Measurements from ENCODE around the gene B4GALNT1.
A peak's percentile ranks its signal among the peaks of the same experiment; 100 is the strongest.

The B4GALNT1 gene

GRCh38 chr12:57586128-57586527 lies 46.9 kb downstream of the B4GALNT1 start:
- no peak for DNase-seq (ENCODE audit: low read depth in 2 of 2)

GRCh38 chr12:57585156-57585555 lies 47.8 kb downstream of the B4GALNT1 start:
- DNase-seq (ENCODE audit: low read depth in 2 of 2), result no peak

- no peak for DNase-seq (ENCODE audit: low read depth in 2 of 2)
These were observed 48.3 kb downstream of the B4GALNT1 start for GRCh38 chr12:57584690-57585089.

GRCh38 chr12:57584050-57584449 lies 49.0 kb downstream of the B4GALNT1 start:
- no peak for DNase-seq (ENCODE audit: low read depth in 2 of 2)

- DNase-seq (ENCODE audit: low read depth in 2 of 2), result peak; percentile 24 to 64
These were observed 49.8 kb downstream of the B4GALNT1 start for GRCh38 chr12:57583008-57583831.

GRCh38 chr12:57582440-57582839 lies 50.6 kb downstream of the B4GALNT1 start:
- no peak for DNase-seq (ENCODE audit: low read depth in 2 of 2)

GRCh38 chr12:57581802-57582201 lies 51.2 kb downstream of the B4GALNT1 start:
- no peak for DNase-seq (ENCODE audit: low read depth in 2 of 2)

GRCh38 chr12:57580466-57580795 lies 52.6 kb downstream of the B4GALNT1 start:
- no peak for DNase-seq (ENCODE audit: low read depth in 2 of 2)

GRCh38 chr12:57579677-57580465 lies 53.1 kb downstream of the B4GALNT1 start:
- no peak for DNase-seq (ENCODE audit: low read depth in 2 of 2)

- no peak for DNase-seq (ENCODE audit: low read depth in 2 of 2)
These were observed 54.0 kb downstream of the B4GALNT1 start for GRCh38 chr12:57579011-57579410.

GRCh38 chr12:57577981-57578758 lies 54.8 kb downstream of the B4GALNT1 start:
- no peak for DNase-seq (ENCODE audit: low read depth in 2 of 2)

- no peak for DNase-seq (ENCODE audit: low read depth in 2 of 2)
These were observed 56.3 kb downstream of the B4GALNT1 start for GRCh38 chr12:57576613-57577160.
